ENCODE measurements around the gene ILF2. TPM values are rescaled to one million over a fixed set of nuclear protein-coding genes. Genes with fewer than 3 reads are reported as not detected.

Gene ILF2
- polyA plus RNA-seq (2011; rRNA removed) (285 and 339 TPM in 2 replicates), polyA plus RNA-seq (2017; fragmentation: RNase III; extraction: RNeasy Plus Mini Kit Qiagen cat#74134 plus additional on column Dnase treatment) (245 to 257 TPM (median 249 TPM) in 3 replicates), polyA minus RNA-seq (2011; rRNA and poly(A)+ RNA removed) (222 and 228 TPM in 2 replicates)
- polyA plus RNA-seq (2012; cell fraction: cytosol; rRNA removed), result 249 and 261 TPM in 2 replicates
- 135 and 172 TPM in 2 replicates for polyA plus RNA-seq (2012; cell fraction: nucleus; rRNA removed)

- TF ChIP-seq MYC (IDR thresholded peaks at IDR 0.05; ENCODE audit: borderline replicate concordance, low read length) (0 out of 2 replicates have a peak, but pooled peaks have one; percentile 52), PHF8 (IDR thresholded peaks at IDR 0.05; ENCODE audit: borderline replicate concordance, low read depth) (0 out of 2 replicates have a peak, but pooled peaks have one; percentile 85), HMGXB4 (CRISPR knock-in tag; IDR thresholded peaks at IDR 0.05; ENCODE audit: borderline replicate concordance) (no peak), E2F6 (IDR thresholded peaks at IDR 0.05; ENCODE audit: borderline replicate concordance, low read depth) (peak; percentile 79; the same call in 1 of the 2 replicates), CEBPB (IDR thresholded peaks at IDR 0.05) (peak in 1 of 2 experiments; percentile 27; a peak in 1 of 4 replicates), CHD2 (IDR thresholded peaks at IDR 0.05; ENCODE audit: low read length, partially characterized antibody) (peak; percentile 39), POLR2A (IDR thresholded peaks at IDR 0.05; ENCODE audit: low read length) (peak; percentile 84), POLR2AphosphoS2 (conservative IDR thresholded peaks at IDR 0.05; ENCODE audit: low read length) (no peak), HOXB13 (CRISPR knock-in tag; IDR thresholded peaks at IDR 0.05; ENCODE audit: low read depth) (0 out of 2 replicates have a peak, but pooled peaks have one; percentile 29), ZNF302 (CRISPR knock-in tag; IDR thresholded peaks at IDR 0.05) (no peak), ESRRA (IDR thresholded peaks at IDR 0.05; ENCODE audit: borderline replicate concordance, low read length) (no peak), CBX2 (IDR thresholded peaks at IDR 0.05; ENCODE audit: borderline replicate concordance, low read depth) (no peak), BCL3 (IDR thresholded peaks at IDR 0.05) (peak; percentile 89; the same call in 2 of the 3 replicates), MAX (IDR thresholded peaks at IDR 0.05) (peak; percentile 88), JUN (IDR thresholded peaks at IDR 0.05) (peak; percentile 70 to 84), USF2 (IDR thresholded peaks at IDR 0.05) (no peak), RARB (CRISPR knock-in tag; IDR thresholded peaks at IDR 0.05) (no peak), SREBF2 (IDR thresholded peaks at IDR 0.05) (peak; percentile 92), RFX5 (IDR thresholded peaks at IDR 0.05) (peak; percentile 93), MAFK (IDR thresholded peaks at IDR 0.05; ENCODE audit: partially characterized antibody) (peak; percentile 22), CTCF (IDR thresholded peaks at IDR 0.05) (peak; percentile 49), HOXA7 (CRISPR knock-in tag; IDR thresholded peaks at IDR 0.05) (no peak)
- POLR2A ChIA-PET, result interaction anchor here (1.0 to 2.2 kb wide), 7 partner anchors 23 to 319 kb away, joined by 3 to 10 read pairs (median 7); partner anchors contain the start of genes CHTOP, INTS3, RAB13 and S100A13
- WGBS (ENCODE audit: missing lambda C conversion rate), result 1% methylated on average over 35 of the region's 35 CpGs
- FAIRE-seq, result peak; percentile 94
- Histone ChIP-seq H3K4me3 (peak within 1 kb of the TSS; percentile 78), H3K4me1 (peaks cover 10% of the 10 kb centered on the region), H3K4me2 (peak within 1 kb of the TSS; percentile 97), H3K27ac (peak within 1 kb of the TSS; percentile 82 to 90), H3K9me3 (no peaks in the 10 kb centered on the region)
- peak; percentile 100 for DNase-seq (ENCODE audit: low read depth in 1 of 2, low spot score in 1 of 2)
- CTCF ChIA-PET, result interaction anchor here (0.6 to 3.0 kb wide), 14 partner anchors 10 to 318 kb away, joined by 3 to 15 read pairs (median 4); partner anchors contain the start of genes RAB13 and S100A13
- peak; percentile 94 to 98 for ATAC-seq
Observed at GRCh38 chr1:153670859-153671627, at the start of gene ILF2. TSS of gene ILF2 (minus strand) at chr1:153670993. CDS start at chr1:153670922, 71 bp downstream.
